Measurements from ENCODE around the gene EP300.

DNA sequence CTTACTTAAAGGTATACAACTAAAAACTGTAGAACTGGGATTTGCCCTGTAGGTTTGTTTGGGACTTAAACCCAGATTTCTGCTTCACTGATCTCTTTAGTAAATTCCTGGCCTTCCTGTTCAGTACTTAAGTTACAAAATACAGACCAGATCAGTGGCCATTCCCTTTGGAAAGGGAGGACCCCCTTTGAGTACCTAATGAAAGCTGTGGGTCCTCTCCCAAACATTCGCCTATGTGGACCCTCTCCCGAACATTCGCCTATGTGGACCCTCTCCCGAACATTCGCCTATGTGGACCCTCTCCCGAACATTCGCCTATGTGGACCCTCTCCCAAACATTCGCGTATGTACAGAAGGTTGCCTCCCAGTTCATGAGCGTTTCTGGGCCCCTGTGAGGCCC, 123.0 kb downstream of the EP300 start:
- TF ChIP-seq, protein P1, sequence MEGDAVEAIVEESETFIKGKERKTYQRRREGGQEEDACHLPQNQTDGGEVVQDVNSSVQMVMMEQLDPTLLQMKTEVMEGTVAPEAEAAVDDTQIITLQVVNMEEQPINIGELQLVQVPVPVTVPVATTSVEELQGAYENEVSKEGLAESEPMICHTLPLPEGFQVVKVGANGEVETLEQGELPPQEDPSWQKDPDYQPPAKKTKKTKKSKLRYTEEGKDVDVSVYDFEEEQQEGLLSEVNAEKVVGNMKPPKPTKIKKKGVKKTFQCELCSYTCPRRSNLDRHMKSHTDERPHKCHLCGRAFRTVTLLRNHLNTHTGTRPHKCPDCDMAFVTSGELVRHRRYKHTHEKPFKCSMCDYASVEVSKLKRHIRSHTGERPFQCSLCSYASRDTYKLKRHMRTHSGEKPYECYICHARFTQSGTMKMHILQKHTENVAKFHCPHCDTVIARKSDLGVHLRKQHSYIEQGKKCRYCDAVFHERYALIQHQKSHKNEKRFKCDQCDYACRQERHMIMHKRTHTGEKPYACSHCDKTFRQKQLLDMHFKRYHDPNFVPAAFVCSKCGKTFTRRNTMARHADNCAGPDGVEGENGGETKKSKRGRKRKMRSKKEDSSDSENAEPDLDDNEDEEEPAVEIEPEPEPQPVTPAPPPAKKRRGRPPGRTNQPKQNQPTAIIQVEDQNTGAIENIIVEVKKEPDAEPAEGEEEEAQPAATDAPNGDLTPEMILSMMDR (IDR thresholded peaks at IDR 0.05) = no peak
- no peak for TF ChIP-seq EZH2phosphoT487 (IDR thresholded peaks at IDR 0.05)

Measured in neural progenitor cell (in vitro differentiated cells).